NCI-H510A treated with DMSO at 0.1 percent for 48 hours (cell line): ENCODE measurements around the gene CEACAM21.

ENCODE experiments used
- DNase-seq: peaks from one replicate; lab custom pipeline; 2025; lab: John Stamatoyannopoulos, UW

The CEACAM21 gene

DNA sequence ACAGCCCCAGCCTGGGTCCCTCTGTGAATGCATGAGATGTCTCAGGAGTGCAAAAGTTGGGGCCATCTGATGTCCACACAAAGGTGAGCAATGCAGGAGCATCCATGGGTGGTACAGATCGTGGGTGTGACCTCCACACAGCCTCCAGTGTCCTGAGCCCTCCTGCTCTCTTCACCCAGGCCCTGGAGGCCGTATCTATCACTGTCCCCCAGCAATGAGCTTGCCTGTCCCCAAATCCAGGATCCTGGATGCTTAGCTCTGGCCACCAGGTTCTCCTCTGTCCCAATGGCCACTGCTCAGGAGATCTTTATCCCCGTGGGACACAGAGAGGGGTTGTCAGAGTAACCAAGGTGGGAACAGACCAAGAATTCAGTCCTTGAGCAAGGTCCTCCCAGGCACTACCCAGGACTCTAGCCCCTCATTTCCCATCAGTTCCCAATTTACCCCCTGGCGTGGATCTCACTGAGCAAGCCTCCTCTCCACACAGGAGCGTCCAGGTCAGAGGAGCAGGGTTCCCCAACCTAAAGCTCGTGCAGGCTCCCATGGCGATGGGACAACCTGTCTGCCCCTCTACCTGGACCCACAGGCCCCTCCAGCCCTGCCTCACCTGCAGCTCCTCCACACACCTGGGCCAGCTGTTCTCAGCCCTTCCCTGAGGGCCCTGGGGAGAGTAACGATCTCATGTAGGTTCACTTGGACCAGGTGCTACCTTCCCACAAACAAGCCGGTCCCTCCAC, 11.3 kb downstream of the CEACAM21 start:
- DNase-seq = no peak

DNA sequence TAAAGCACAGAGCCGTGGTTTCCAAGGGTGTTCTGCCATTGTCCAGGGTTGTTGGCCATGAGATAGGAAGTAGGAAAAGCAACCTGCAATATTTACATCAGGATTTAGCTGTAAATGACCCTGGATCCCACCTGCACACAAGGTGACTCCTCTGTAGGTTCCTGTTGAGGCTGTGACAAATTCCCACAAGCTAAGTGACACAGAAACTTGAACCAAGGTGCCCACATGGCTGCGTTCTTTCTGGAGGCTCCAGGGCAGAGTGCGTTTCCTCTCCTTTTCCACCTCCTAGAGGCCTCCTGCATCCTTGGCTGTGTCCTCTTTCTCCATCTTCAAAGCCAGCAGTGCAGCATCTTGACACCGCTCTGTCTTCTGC, 11.9 kb downstream of the CEACAM21 start:
- no peak for DNase-seq

DNA sequence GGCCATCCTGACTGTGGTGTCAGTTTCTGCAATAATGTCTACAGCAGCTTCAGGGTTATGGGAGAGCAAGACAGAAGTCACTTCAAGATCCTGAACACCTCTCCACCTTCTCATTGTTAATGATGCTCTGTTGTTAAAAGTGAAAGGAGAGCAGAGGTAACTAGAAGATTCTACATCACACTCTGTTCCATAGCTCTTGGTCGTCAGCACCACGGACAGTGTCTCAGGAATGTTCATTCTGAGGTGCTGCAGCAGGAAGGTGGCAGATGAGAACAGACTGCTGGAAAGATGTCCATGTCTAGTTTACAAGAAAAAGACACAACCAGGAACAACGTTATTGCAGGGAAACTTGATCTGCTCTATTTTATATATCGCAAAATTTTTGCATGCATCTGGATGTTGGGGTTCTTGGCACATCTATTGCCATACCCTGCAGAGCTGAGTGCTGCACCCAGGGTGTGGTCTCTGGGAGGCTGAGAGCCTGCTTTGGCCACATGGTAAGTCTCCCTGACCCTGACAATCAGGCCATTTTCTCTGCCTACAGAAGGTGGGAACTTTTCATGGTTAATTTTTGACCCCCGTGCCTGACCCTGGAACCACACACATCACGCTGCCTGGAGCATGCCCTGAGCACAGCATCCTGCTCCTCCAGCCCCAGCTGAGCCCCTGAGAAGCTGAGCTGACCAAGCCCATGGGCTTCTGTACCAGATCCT, 12.7 kb downstream of the CEACAM21 start:
- no peak for DNase-seq

DNA sequence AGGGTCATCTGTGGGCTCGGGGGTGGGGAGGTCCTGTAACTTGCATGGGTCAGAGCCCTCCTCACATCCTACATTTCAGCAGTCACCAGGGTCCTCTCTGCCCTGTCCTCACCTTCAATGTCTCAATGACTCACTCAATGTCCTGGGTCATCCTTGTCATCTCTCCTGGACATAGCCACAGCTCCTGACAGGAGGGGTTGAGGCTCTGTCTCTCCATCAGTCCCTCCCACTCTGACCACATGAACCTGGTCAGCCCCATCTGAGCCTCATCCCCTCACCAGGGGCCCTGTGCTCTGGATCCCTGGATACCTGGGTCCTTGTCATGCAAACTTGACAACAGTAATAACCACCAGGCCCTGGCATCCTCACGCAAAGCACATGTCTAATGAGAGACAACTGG, 13.4 kb downstream of the CEACAM21 start:
- DNase-seq = no peak

DNA sequence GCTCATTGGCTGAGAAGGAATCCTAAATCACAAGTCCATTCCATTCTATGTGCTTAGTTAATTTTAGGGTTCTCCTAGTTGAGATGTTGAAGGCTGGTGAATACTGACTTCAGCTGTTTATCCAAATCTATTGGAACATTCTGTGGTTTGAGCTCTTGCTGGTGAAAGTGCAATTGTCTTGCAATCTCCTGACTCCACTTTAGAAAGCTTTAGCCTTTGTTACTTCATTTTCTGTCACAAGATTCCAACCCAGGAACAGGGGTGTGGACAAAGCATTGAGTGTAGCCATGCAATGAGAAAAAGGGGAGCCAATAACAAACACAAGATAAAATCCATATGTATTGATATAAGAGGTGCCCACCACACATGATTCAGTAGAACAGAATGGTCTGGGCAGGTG, 15.0 kb downstream of the CEACAM21 start:
- no peak for DNase-seq

DNA sequence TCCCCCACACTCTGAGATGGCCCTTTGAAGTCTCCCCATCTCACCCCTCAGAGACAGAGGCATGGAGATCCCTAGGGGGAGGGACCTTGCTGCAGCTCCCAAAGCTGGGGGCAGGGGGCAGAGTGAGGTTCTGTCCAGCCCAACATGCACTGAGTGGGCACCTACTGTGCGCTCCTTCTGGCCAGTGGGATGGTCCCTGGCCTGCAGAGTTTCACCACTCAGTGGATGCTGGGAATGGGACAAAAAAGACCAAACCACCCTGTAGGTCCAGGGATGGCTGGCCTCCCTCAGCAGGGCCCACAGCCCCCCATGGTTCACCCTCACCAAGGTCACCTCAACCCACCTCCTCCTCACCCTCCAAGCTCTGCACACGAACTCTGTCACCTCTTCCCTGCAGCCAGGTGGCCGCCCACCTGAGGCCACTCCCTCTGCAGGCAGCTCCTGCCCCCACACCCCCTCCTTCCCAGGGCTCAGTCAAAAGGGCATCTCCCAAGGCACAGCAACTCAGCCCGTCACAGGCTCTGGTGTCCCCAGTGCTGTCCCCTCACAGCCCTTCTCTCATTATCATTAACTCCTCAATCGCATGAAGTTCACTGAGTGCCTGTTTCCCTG, 16.1 kb downstream of the CEACAM21 start:
- no peak for DNase-seq

DNA sequence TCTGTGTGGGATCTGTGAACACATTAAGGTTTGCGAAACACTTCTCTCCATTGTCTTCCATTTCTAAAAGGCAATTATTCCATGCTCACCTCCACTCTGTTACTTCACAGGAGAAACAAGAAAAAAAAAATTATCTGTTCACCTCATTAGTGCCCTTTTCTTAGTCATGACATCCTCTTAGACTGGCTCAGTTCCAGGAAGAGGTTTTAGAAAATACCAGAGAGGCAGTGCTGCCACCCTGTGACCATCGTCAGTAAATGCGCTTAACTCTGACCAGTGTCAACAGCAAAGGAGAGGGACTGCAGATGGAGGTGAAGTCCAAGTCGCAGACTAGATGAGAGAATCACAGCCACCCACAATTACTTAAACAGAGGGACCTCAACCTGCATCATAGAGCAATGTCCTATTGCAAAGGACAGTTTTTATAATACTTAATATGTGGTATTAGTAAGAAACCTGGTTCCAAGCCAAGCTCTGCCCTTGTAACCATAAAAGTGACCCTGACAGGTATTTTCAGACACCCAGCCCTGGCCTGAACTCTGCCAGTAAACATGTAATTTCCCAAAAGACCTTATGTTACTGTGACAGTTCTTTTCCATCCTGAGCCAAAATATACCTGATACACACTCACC, 19.4 kb downstream of the CEACAM21 start:
- peak; percentile 80 for DNase-seq

DNA sequence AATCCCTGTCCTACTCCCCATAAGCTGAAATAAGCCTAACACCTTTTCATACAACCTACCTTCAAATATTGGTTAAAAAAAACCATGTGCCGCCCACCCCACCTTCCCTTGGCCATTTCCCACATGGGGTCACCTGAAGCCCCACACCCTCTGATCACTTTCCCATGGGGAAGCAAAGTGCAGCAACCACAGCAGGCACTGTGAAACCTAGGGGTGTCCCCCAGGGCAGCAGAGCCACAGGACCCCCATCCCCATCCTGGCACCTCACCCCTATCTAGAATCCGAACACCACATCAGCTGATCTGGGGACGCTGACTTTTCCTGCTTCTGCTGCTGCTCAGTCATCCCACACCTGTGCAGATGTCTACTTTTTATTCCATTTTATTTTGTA, 19.9 kb downstream of the CEACAM21 start:
- DNase-seq = no peak

DNA sequence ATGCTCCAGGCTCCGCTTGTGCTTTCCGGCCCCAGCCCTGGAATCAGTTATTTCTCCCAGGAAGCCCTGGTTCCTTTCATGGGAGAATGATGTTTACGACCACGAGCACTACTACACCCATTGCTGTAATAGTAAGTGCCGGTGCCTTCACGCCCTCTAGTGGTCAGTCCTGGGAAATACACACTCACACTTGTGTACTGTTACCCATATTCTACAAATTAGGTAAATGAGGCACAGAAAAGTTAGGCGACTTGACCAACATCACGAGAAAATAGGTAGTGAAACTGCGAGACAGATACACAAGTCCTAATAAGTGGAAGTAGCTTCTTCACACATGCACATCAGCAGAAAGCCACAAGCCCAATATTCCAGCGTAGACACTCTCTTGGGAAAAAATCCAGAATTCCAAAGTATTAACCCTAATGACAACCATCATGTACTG, 21.7 kb downstream of the CEACAM21 start:
- peak; percentile 85 for DNase-seq

DNA sequence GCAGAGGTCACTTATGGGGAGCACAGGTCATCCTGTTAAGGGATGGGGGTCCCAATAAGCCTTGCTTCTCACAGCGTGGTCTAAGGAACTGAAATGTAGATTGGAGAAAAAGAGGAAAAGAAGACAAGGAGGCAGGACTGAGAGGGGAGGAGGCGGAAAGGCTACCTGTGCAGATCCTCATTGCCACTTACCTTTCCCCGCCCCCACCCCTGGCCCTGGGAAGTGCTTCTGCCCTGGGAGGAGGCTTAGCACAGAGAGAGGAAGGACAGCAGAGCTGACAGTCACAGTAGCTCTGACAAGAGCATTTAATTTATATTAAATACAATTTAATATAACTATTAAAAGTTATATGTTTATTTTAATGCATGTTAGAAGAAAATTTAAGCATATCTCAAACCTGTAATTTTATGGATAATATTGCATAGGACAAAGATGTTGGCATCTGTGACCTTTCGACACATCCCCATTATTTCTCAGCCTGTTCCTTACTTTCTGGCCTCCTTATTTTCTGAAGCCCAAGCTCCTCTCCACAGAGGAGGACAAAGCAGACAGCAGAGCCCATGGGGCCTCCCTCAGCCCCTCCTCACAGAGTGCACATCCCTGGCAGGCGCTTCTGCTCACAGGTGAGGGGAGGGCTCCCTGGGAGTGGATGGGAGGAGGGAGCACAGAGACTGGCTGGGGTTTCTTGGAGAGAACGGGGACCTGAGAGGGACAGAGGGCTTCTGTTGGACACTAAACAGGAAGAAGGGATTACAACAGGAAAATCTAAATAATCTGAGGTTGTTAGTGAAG, 23.4 kb downstream of the CEACAM21 start:
- DNase-seq = no peak

DNA sequence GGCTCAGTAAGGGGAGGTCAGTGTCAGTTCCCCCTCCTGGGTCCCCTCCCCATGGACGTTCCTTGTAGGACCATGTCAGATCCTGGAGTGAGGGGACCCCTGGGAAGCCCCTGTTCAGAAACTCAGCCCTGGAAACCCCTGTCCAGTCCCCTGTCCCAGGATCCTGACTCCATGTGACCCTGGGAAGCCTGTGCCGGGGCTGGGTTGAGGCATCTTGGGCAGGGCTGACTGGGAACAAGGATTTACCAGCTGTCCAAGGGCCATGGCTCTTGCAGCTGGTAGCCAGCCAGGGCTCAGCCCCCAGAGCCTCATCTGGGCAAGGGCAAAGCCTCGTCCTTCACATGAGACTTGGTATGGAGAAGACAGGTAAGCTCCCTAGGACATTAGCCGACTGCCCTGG, 25.8 kb downstream of the CEACAM21 start:
- DNase-seq = no peak

DNA sequence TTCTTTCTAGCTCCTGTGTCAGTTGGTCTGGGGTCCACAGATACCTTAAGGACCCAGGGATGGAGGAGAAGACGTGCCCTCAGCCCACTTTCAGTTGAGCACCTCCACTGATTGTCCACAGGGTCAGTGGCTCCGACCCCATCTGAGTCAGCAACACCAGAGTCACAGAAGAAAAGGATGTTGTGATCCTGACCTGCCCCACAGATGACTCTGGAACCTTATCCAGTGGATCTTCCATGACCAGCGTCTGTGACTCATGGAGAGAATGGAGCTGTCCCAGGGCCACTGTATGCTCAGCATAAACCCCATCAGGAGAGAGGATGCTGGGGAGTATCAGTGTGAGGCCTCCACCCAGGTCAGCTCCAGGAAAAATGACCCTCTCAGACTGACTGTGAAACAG, 28.9 kb downstream of the CEACAM21 start:
- DNase-seq = no peak

DNA sequence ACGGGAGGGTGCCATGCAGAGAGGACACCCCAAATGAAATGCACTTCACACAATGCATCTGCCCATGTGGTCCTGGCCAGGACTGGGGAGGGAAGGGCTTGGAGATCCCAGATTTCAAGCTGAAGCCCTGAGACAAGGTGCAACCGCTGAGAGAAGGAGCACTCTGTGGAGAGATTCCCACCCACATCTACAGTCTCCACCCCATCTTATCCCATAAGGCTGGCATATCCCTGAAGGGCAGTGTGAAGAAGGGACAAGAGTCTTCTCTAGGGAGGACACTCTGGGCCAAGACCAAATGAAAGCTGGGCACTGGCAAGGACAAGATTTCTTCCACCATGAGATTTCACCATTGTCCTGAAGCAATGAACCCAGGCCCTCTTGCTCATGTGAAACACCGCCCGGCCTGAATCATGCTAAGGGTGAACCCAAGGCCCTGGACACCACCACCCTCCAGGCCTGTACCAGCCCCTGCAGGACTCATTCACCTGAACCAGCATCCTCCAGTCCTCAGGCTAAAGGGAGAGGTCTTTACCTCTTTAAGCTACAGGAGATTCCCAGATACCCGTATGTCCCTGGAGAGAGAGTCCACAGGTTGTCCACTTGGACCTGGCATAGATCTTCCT, 30.4 kb downstream of the CEACAM21 start:
- DNase-seq = no peak

DNA sequence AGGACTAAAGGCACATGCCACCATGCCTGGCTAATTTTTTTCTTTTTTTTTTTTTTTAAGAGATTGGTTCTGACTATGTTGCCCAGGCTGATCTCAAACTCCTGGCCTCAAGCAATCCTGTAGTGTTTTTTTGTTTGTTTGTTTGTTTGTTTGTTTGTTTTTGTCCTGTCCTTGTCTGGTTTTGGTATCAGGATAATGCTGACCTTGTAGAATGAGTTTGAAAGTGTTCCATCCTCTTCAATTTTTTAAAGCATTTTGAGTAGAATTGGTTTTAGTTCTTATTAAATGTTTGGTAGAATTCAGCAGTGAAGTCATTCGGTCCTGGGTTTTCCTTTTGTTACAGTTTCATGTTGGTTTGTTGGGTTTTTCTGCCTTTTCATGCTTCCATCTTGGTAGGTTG, 31.7 kb downstream of the CEACAM21 start:
- DNase-seq = no peak

DNA sequence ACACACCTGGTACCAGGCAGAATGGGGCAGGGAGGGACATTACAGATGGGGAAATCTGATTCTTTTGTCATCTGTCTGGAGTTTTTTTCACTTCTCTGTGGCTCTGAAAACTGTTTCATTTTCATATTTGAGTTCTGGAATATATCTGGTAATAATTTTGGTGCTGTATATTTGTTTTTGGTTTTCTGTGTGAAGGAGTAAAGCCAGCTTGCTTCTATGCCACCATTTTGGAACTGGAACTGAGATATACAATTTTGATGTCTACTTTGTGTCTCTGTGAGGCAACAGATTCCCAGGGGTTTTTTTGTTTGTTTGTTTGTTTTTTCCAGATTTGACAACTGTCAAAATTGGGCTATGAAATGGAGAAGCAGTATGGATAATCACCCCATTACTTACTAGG, 34.8 kb downstream of the CEACAM21 start:
- DNase-seq = no peak

DNA sequence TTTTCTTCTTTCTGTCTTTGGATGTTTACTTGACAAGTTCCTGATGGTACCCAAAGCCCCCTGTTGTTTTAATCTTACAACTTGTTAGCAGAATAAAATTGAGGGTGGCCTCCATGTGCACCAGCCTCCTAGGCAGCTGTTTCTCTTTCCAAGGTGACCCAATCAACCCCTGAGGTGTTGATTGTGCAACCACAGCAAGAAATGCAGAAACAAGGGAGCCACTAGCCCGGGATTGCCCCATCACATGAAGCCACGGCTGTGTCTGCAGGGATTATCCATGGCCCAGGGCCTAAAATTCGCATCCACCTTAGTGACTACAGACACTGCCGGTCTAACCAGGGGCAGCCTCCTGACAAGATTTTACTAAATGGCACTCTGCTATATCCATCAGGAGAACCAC, 36.5 kb downstream of the CEACAM21 start:
- DNase-seq = no peak

DNA sequence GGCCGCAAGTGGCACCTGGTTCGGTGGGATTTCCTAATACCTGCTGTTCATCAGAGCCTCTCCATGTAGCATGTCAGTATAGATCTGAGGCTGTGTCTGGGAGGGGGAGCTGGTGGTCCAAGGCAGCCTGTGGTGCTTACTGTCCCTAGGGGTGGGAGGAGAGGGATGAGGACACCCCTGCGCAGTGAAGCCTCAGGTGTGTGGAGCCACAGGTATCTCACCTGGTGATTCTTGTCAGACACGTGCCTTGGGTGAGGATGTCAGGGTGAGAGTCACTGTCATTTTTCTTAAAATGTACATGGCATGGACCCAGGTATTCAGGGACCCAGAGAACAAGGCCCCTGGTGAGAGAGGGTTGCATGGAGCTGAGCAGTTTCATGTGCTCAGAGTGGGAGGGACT, 39.2 kb downstream of the CEACAM21 start:
- no peak for DNase-seq

DNA sequence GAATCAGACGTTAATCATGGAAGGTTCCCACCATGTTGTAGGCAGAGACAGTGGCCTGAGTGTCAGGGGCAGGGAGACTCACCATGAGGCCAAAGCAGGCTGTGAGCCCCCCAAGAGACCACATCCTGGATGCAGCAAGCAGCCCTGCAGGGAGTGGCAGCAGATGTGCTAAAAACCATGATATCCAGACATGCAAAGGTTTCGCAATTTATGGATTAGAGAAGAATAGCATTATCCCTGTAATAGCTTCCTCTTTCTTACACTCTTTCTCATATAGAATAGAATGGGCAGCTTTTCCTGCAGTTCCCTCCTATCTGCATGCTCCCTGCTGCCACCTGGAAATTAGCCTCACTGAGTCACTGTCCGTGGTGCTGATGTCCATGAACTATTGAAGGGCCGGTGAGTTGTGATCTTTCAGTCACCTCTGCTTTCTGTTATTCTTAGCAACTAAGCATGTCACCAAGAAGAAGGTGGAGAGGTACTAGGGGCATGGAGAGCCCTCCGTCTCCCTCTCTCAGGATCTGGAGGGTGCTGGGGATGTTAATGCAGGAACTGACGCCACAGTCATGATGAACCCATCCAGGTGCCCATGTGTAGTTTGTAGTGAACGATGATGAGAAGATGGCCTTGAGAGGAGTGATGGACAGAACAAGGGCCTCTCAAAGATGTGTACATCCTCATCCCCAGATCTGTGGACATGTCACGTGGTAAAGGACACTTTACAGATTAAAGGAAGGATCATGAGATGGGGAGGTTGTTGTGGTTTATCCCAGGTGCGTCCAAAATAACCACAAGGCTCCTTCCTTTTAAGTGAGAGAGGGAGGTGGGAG, 41.0 kb downstream of the CEACAM21 start:
- DNase-seq = no peak

DNA sequence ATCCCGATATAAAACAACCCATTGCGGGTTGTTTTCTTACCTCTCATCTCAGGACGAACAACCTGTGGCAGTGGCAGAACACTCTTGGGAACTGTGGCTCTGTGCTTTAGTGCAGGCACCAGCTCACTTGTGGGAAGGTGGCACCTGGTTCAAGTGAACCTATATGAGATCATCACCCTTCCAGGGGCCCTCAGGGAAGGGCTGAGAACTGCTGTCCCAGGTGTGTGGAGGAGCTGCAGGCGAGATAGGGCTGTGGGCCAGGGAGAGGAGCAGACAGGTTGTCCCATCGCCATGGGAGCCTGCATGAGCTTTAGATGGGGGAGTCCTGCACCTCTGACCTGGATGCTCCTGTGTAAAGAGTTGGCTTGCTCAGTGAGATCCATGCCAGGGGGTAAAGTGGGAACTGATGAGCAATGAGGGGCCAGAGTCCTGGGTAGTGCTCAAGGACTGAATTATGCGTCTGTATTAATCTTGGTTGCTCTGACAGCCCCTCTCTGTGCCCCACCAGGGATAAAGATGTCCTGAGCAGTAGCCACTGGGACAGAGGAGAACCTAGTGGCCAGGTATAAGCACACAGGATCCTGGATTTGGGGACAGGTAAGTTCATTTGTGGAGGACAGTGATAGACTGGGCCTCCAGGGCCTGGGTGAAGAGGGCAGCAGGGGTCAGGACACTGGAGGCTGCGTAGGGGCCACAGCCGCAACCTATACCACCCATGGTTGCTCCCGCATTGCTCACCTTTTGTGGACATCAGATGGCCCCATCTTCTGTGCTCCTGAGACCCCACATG, 42.2 kb downstream of the CEACAM21 start:
- no peak for DNase-seq

DNA sequence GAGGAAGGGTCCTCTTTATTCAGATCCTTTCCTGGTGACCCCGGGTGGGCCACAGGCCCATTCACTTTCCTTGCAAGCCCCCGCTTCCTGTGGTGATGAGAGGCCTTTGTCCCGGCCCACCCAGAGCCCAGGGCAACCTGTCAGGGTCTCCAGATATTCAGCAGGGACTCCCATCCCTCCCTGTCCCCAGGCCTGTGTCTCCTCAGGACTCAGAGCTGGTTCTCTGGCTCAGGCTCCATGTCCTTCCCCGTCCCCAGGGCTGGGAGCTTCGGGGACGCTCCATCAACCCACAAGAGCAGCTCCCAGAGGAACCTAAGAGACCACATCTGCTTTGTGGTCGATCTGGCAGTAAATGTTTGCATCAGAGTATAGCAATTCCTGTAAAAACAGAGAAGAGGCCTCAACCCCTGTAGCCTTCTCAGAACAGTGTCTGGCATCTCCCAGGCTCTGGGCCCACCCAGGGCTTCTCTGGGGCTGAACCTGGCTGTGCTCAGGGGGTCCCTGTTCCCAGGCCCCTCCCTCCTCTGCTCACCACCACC, 43.1 kb downstream of the CEACAM21 start:
- DNase-seq = no peak
